ENCODE measurements around the gene SENP2.
A peak's percentile ranks its signal among the peaks of the same experiment; 100 is the strongest.

Gene SENP2

GRCh38 chr3:185631108-185631507 lies 45.0 kb downstream of the SENP2 start:
- Histone ChIP-seq H3K4me3 (ENCODE audit: insufficient read depth in 1 of 2, low read depth in 1 of 2, low read length in 2 of 2) (no peak overlapping the region), H3K4ac (ENCODE audit: low read depth in 1 of 2, low read length in 2 of 2) (no peak overlapping the region), H2BK12ac (ENCODE audit: low read length in 2 of 2) (no peak overlapping the region), H4K91ac (ENCODE audit: low read length) (no peak overlapping the region), H2BK15ac (ENCODE audit: low read depth, poor library complexity, severe bottlenecking) (no peak overlapping the region), H2BK120ac (ENCODE audit: low read depth, low read length) (no peak overlapping the region), H3K18ac (ENCODE audit: low read depth in 1 of 2, low read length in 2 of 2) (peak overlapping the region in 1 of 2 experiments; percentile 43), H2BK5ac (ENCODE audit: low read depth, low read length, poor library complexity, severe bottlenecking) (no peak overlapping the region), H3K4me1 (ENCODE audit: control insufficient read depth, insufficient read depth, low read depth, low read length) (no peaks in the 10 kb centered on the region), H3K9ac (ENCODE audit: low read length) (no peak overlapping the region), H3K23ac (ENCODE audit: low read length in 2 of 2) (no peak overlapping the region), H3K14ac (ENCODE audit: low read length in 2 of 2) (no peak overlapping the region), H3K9me3 (ENCODE audit: control insufficient read depth, low read length) (no peaks in the 10 kb centered on the region), H3K4me2 (ENCODE audit: low read length, poor library complexity, severe bottlenecking) (no peak overlapping the region), H2AFZ (ENCODE audit: low read depth, low read length) (no peak overlapping the region), H3K36me3 (ENCODE audit: control insufficient read depth in 1 of 2, insufficient read depth in 2 of 2, low read depth in 1 of 2, low read length in 2 of 2) (peaks cover 17 to 38% of the 10 kb centered on the region in 2 experiments), H3K27ac (ENCODE audit: low read length, poor library complexity, severe bottlenecking) (no peak overlapping the region), H3K79me1 (replicated peaks; ENCODE audit: low read length, poor library complexity, severe bottlenecking) (no peaks in the 10 kb centered on the region), H3K27me3 (ENCODE audit: control insufficient read depth in 1 of 2, insufficient read depth in 1 of 2, low read length in 2 of 2) (no peaks in the 10 kb centered on the region), H4K8ac (ENCODE audit: low read length) (peak overlapping the region; percentile 41), H2AK5ac (ENCODE audit: low read length, severe bottlenecking) (no peak overlapping the region)
- WGBS, result 100% methylated on average over 3 of the region's 4 CpGs
- DNase-seq, result peak; percentile 34

GRCh38 chr3:185631508-185632206 lies 45.6 kb downstream of the SENP2 start:
- Histone ChIP-seq H3K9me3 (ENCODE audit: control insufficient read depth, low read length) (no peaks in the 10 kb centered on the region), H4K8ac (ENCODE audit: low read length) (no peak overlapping the region), H2BK15ac (ENCODE audit: low read depth, poor library complexity, severe bottlenecking) (no peak overlapping the region), H4K91ac (ENCODE audit: low read length) (no peak overlapping the region), H2BK12ac (ENCODE audit: low read length in 2 of 2) (no peak overlapping the region), H3K14ac (ENCODE audit: low read length in 2 of 2) (no peak overlapping the region), H2BK5ac (ENCODE audit: low read depth, low read length, poor library complexity, severe bottlenecking) (no peak overlapping the region), H3K4me2 (ENCODE audit: low read length, poor library complexity, severe bottlenecking) (no peak overlapping the region), H3K27me3 (ENCODE audit: control insufficient read depth in 1 of 2, insufficient read depth in 1 of 2, low read length in 2 of 2) (no peaks in the 10 kb centered on the region), H3K23ac (ENCODE audit: low read length in 2 of 2) (no peak overlapping the region), H3K4me1 (ENCODE audit: control insufficient read depth, insufficient read depth, low read depth, low read length) (no peaks in the 10 kb centered on the region), H3K4ac (ENCODE audit: low read depth in 1 of 2, low read length in 2 of 2) (no peak overlapping the region), H3K27ac (ENCODE audit: low read length, poor library complexity, severe bottlenecking) (no peak overlapping the region), H2AFZ (ENCODE audit: low read depth, low read length) (no peak overlapping the region), H3K9ac (ENCODE audit: low read length) (no peak overlapping the region), H3K79me1 (replicated peaks; ENCODE audit: low read length, poor library complexity, severe bottlenecking) (no peaks in the 10 kb centered on the region), H2BK120ac (ENCODE audit: low read depth, low read length) (no peak overlapping the region), H3K18ac (ENCODE audit: low read depth in 1 of 2, low read length in 2 of 2) (no peak overlapping the region), H2AK5ac (ENCODE audit: low read length, severe bottlenecking) (no peak overlapping the region), H3K36me3 (ENCODE audit: control insufficient read depth in 1 of 2, insufficient read depth in 2 of 2, low read depth in 1 of 2, low read length in 2 of 2) (peaks cover 13 to 35% of the 10 kb centered on the region in 2 experiments), H3K4me3 (ENCODE audit: insufficient read depth in 1 of 2, low read depth in 1 of 2, low read length in 2 of 2) (no peak overlapping the region)
- 97% methylated on average over 4 of the region's 7 CpGs for WGBS
- DNase-seq, result peak; percentile 39

GRCh38 chr3:185632996-185633395 lies 46.9 kb downstream of the SENP2 start:
- H3K9me3 ChIP-seq (ENCODE audit: control insufficient read depth, low read length), result no peaks in the 10 kb centered on the region
- H3K79me1 ChIP-seq (replicated peaks; ENCODE audit: low read length, poor library complexity, severe bottlenecking), result no peaks in the 10 kb centered on the region
- no peaks in the 10 kb centered on the region for H3K27me3 ChIP-seq (ENCODE audit: control insufficient read depth in 1 of 2, insufficient read depth in 1 of 2, low read length in 2 of 2)
- WGBS, result 100% methylated on average over 2 of the region's 4 CpGs
- H3K18ac ChIP-seq (ENCODE audit: low read depth in 1 of 2, low read length in 2 of 2), result no peak overlapping the region
- no peak overlapping the region for H2BK15ac ChIP-seq (ENCODE audit: low read depth, poor library complexity, severe bottlenecking)
- H2AFZ ChIP-seq (ENCODE audit: low read depth, low read length), result no peak overlapping the region
- no peak overlapping the region for H3K23ac ChIP-seq (ENCODE audit: low read length in 2 of 2)
- H4K8ac ChIP-seq (ENCODE audit: low read length), result no peak overlapping the region
- no peak for DNase-seq
- H2BK120ac ChIP-seq (ENCODE audit: low read depth, low read length), result no peak overlapping the region
- H3K4me2 ChIP-seq (ENCODE audit: low read length, poor library complexity, severe bottlenecking), result no peak overlapping the region
- no peaks in the 10 kb centered on the region for H3K4me1 ChIP-seq (ENCODE audit: control insufficient read depth, insufficient read depth, low read depth, low read length)
- H3K4me3 ChIP-seq (ENCODE audit: insufficient read depth in 1 of 2, low read depth in 1 of 2, low read length in 2 of 2), result no peak overlapping the region
- H3K9ac ChIP-seq (ENCODE audit: low read length), result no peak overlapping the region
- H2AK5ac ChIP-seq (ENCODE audit: low read length, severe bottlenecking), result no peak overlapping the region
- H4K91ac ChIP-seq (ENCODE audit: low read length), result no peak overlapping the region
- no peak overlapping the region for H2BK12ac ChIP-seq (ENCODE audit: low read length in 2 of 2)
- no peak overlapping the region for H3K14ac ChIP-seq (ENCODE audit: low read length in 2 of 2)
- peaks cover 10 to 23% of the 10 kb centered on the region in 2 experiments for H3K36me3 ChIP-seq (ENCODE audit: control insufficient read depth in 1 of 2, insufficient read depth in 2 of 2, low read depth in 1 of 2, low read length in 2 of 2)
- H2BK5ac ChIP-seq (ENCODE audit: low read depth, low read length, poor library complexity, severe bottlenecking), result no peak overlapping the region
- no peak overlapping the region for H3K4ac ChIP-seq (ENCODE audit: low read depth in 1 of 2, low read length in 2 of 2)
- H3K27ac ChIP-seq (ENCODE audit: low read length, poor library complexity, severe bottlenecking), result no peak overlapping the region

- Histone ChIP-seq H3K18ac (ENCODE audit: low read depth in 1 of 2, low read length in 2 of 2) (no peak overlapping the region), H3K4ac (ENCODE audit: low read depth in 1 of 2, low read length in 2 of 2) (no peak overlapping the region), H2AK5ac (ENCODE audit: low read length, severe bottlenecking) (no peak overlapping the region), H3K4me1 (ENCODE audit: control insufficient read depth, insufficient read depth, low read depth, low read length) (no peaks in the 10 kb centered on the region), H4K8ac (ENCODE audit: low read length) (no peak overlapping the region), H3K27ac (ENCODE audit: low read length, poor library complexity, severe bottlenecking) (no peak overlapping the region), H3K23ac (ENCODE audit: low read length in 2 of 2) (no peak overlapping the region), H3K36me3 (ENCODE audit: control insufficient read depth in 1 of 2, insufficient read depth in 2 of 2, low read depth in 1 of 2, low read length in 2 of 2) (peaks cover 3 to 6% of the 10 kb centered on the region in 2 experiments), H3K9ac (ENCODE audit: low read length) (no peak overlapping the region), H4K91ac (ENCODE audit: low read length) (no peak overlapping the region), H3K4me3 (ENCODE audit: insufficient read depth in 1 of 2, low read depth in 1 of 2, low read length in 2 of 2) (no peak overlapping the region), H3K4me2 (ENCODE audit: low read length, poor library complexity, severe bottlenecking) (no peak overlapping the region), H3K79me1 (replicated peaks; ENCODE audit: low read length, poor library complexity, severe bottlenecking) (no peaks in the 10 kb centered on the region), H2BK5ac (ENCODE audit: low read depth, low read length, poor library complexity, severe bottlenecking) (no peak overlapping the region), H3K27me3 (ENCODE audit: control insufficient read depth in 1 of 2, insufficient read depth in 1 of 2, low read length in 2 of 2) (no peaks in the 10 kb centered on the region), H3K9me3 (ENCODE audit: control insufficient read depth, low read length) (no peaks in the 10 kb centered on the region), H2BK12ac (ENCODE audit: low read length in 2 of 2) (no peak overlapping the region), H2AFZ (ENCODE audit: low read depth, low read length) (no peak overlapping the region), H3K14ac (ENCODE audit: low read length in 2 of 2) (no peak overlapping the region), H2BK120ac (ENCODE audit: low read depth, low read length) (no peak overlapping the region), H2BK15ac (ENCODE audit: low read depth, poor library complexity, severe bottlenecking) (no peak overlapping the region)
- WGBS, result 88% methylated on average over 3 of the region's 3 CpGs
- no peak for DNase-seq
Observed at GRCh38 chr3:185637388-185637787, 51.3 kb downstream of the SENP2 start.
